ENCODE measurements around the gene IRS1. TPM values are rescaled to one million over a fixed set of nuclear protein-coding genes. Genes with fewer than 3 reads are reported as not detected.

IRS1 gene
- total and polyA plus RNA-seq, 2 donors from 2014 or later, result 4.5 to 13.4 TPM

DNA sequence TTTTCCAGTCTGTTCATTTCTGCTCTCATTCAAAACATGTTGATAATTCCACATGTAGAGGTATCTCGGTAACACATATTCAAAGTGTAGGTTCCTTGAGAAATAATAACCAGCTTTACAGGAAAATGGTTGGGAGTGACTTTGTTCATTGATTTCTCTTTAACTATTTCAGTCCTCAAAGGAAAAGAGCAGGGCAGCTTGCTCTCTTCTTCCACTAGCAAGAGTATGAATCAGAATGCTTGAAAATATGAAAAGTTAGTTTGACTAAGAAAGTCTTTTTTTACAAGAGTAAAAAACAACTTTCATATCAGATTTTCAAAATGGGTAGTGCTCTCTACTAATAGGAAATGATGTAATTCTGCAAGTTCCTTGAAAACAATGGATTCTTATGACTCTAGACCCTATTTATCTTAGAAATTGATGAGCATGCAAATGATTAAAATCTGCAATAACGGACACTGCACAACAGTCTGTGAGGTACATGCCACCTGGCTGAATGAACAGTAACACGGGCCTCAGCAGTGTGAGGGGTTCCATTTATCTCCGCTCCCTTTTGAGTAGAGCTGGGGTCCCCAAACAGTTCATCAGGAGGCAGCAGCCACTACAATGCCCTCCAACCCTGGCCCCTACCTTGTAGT, 65.6 kb downstream of the IRS1 start:
- Histone ChIP-seq H3K4me3 (ENCODE audit: low read length in 3 of 3) (no peak overlapping the region), H3K9ac (ENCODE audit: low read length in 3 of 3) (no peak overlapping the region), H3K9me3 (ENCODE audit: control insufficient read depth in 2 of 3, insufficient read depth in 1 of 3, low read length in 3 of 3) (no peaks in the 10 kb centered on the region), H3K4me1 (ENCODE audit: control insufficient read depth in 2 of 3, insufficient read depth in 2 of 3, low read depth in 1 of 3, low read length in 3 of 3) (peaks cover 0 to 6% (median 3%) of the 10 kb centered on the region in 3 donors), H3K27ac (ENCODE audit: low read depth in 2 of 2, low read length in 2 of 2) (no peak overlapping the region), H3K27me3 (ENCODE audit: control insufficient read depth, insufficient read depth, low read length) (no peaks in the 10 kb centered on the region), H3K36me3 (ENCODE audit: control insufficient read depth in 2 of 3, insufficient read depth in 3 of 3, low read length in 3 of 3) (peaks cover 0 to 4% (median 0%) of the 10 kb centered on the region in 3 donors)
- DNase-seq, result no peak
- intact Hi-C loops (cut with DNase I), result no loop called here
- no peak for FAIRE-seq
- TF ChIP-seq, protein P1, sequence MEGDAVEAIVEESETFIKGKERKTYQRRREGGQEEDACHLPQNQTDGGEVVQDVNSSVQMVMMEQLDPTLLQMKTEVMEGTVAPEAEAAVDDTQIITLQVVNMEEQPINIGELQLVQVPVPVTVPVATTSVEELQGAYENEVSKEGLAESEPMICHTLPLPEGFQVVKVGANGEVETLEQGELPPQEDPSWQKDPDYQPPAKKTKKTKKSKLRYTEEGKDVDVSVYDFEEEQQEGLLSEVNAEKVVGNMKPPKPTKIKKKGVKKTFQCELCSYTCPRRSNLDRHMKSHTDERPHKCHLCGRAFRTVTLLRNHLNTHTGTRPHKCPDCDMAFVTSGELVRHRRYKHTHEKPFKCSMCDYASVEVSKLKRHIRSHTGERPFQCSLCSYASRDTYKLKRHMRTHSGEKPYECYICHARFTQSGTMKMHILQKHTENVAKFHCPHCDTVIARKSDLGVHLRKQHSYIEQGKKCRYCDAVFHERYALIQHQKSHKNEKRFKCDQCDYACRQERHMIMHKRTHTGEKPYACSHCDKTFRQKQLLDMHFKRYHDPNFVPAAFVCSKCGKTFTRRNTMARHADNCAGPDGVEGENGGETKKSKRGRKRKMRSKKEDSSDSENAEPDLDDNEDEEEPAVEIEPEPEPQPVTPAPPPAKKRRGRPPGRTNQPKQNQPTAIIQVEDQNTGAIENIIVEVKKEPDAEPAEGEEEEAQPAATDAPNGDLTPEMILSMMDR (IDR thresholded peaks at IDR 0.05; ENCODE audit: borderline replicate concordance, extremely low read depth, insufficient read depth), result no peak

DNA sequence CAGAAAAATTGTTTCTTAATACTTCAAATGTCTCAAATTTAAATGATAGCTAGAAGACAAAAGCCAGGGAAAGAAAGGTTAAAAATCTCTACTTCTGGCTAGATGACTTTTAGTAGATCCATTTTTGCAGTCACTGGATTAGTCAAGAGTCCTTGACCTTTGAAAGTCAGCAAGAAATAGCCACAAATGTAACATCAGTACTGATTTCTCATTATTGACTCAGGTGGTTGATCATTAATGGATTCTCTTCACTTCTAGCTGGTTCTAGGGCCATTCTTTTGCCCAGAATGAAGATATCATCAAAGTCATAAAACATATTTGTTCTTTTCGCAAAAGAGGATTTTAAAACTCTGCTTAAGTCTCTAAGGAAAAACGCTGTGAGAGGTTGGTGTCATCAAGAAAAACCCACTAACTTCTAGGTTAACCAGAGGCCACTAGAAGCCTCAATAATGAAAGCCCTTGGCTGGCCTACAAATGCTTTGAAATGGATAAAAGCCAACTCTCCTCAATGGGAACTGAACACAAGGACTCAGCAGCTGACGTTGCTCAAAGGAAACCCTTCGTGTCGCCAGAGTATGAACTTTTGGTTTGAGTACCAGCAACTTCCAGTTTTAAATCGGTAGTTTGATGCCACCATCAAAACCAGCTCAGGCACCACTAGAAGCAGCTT, 66.3 kb downstream of the IRS1 start:
- Histone ChIP-seq H3K36me3 (ENCODE audit: control insufficient read depth in 2 of 3, insufficient read depth in 3 of 3, low read length in 3 of 3) (peaks cover 0 to 4% (median 0%) of the 10 kb centered on the region in 3 donors), H3K27ac (ENCODE audit: low read depth in 2 of 2, low read length in 2 of 2) (no peak overlapping the region), H3K4me1 (ENCODE audit: control insufficient read depth in 2 of 3, insufficient read depth in 2 of 3, low read depth in 1 of 3, low read length in 3 of 3) (peaks cover 0 to 6% (median 0%) of the 10 kb centered on the region in 3 donors), H3K4me3 (ENCODE audit: low read length in 3 of 3) (no peak overlapping the region), H3K9ac (ENCODE audit: low read length in 3 of 3) (no peak overlapping the region), H3K9me3 (ENCODE audit: control insufficient read depth in 2 of 3, insufficient read depth in 1 of 3, low read length in 3 of 3) (no peaks in the 10 kb centered on the region), H3K27me3 (ENCODE audit: control insufficient read depth, insufficient read depth, low read length) (no peaks in the 10 kb centered on the region)
- intact Hi-C loops (cut with DNase I), result no loop called here
- FAIRE-seq (peak; percentile 56), DNase-seq (no peak)
- TF ChIP-seq, protein P1 (IDR thresholded peaks at IDR 0.05; ENCODE audit: borderline replicate concordance, extremely low read depth, insufficient read depth), result no peak

DNA sequence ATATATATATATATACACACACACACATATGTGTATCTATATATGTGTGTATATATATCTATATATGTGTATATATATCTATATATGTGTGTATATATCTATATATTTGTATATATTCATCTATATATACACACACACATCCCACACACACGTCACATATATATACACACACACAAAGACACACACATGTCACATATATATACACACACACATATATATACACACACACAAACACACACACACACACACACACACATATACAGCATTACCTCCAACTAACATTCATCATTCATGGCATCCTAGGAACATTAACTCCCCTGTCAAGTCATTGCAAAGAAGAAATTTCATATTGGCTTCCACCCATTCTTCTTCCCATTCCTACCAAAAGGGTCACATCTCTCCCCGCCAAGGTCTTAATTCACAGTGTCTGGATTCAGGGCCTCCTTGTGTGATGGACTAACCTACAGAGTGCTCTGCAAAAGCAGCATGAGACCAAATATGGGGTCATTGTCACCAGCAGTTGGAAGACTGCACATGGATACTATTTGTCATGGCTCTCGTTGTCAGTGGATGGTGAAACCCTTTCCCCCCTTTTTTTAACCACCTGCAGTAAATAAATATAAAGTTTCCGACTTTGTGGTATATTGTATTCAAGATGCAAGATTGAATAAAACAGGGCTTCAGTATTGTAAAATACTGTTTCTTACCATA, 67.0 kb downstream of the IRS1 start:
- intact Hi-C loops (cut with DNase I), result no loop called here
- no peaks in the 10 kb centered on the region for H3K27me3 ChIP-seq (ENCODE audit: control insufficient read depth, insufficient read depth, low read length)
- H3K4me3 ChIP-seq (ENCODE audit: low read length in 3 of 3), result no peak overlapping the region
- FAIRE-seq (no peak), DNase-seq (no peak)
- H3K9me3 ChIP-seq (ENCODE audit: control insufficient read depth in 2 of 3, insufficient read depth in 1 of 3, low read length in 3 of 3), result no peaks in the 10 kb centered on the region
- no peak overlapping the region for H3K9ac ChIP-seq (ENCODE audit: low read length in 3 of 3)
- H3K4me1 ChIP-seq (ENCODE audit: control insufficient read depth in 2 of 3, insufficient read depth in 2 of 3, low read depth in 1 of 3, low read length in 3 of 3), result peaks cover 0 to 6% (median 0%) of the 10 kb centered on the region in 3 donors
- TF ChIP-seq, protein P1 (IDR thresholded peaks at IDR 0.05; ENCODE audit: borderline replicate concordance, extremely low read depth, insufficient read depth), result no peak
- peaks cover 0 to 4% (median 0%) of the 10 kb centered on the region in 3 donors for H3K36me3 ChIP-seq (ENCODE audit: control insufficient read depth in 2 of 3, insufficient read depth in 3 of 3, low read length in 3 of 3)
- H3K27ac ChIP-seq (ENCODE audit: low read depth in 2 of 2, low read length in 2 of 2), result no peak overlapping the region
